Pericardium fibroblast (primary cell): ENCODE measurements around the gene TLK2. TPM values are rescaled to one million over a fixed set of nuclear protein-coding genes. Genes with fewer than 3 reads are reported as not detected.

Experiments
- total RNA-seq: library from RNA; depleted of rRNA; stranded (reverse); fragments of >200 nt; gene quantifications from 2 replicates; pipeline ENCODE4 v1.2.3, GENCODE V29; 2015

Gene TLK2
- total RNA-seq = 22.8 and 23.7 TPM in 2 replicates

DNA sequence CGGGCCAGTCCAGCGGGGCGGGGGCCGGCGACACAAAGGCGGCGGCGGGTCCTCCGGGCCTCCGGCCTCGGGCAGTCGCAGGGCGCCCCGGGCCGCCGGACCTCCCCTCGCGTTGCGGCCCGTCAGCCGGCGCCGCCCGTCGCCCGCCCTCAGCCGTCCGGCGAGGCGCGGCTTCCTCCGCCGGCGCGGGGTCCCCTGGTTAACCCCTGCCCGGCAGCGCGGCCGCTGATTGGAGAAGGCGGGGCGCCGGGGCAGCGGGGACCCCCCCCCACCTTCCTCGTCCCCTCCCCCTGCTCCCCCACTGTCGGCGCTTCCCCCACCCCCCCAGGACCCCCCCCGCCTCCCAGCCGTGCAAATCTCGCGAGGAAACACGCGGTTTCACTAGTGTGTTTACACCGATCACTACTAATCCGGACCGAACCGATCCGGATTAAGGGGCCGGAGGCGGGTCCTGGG, at the start of gene TLK2:
TSS of gene TLK2 (plus strand) at position 402 of the 456 bp plus-strand sequence. CDS start 2,301 bp downstream, outside the sequence.

DNA sequence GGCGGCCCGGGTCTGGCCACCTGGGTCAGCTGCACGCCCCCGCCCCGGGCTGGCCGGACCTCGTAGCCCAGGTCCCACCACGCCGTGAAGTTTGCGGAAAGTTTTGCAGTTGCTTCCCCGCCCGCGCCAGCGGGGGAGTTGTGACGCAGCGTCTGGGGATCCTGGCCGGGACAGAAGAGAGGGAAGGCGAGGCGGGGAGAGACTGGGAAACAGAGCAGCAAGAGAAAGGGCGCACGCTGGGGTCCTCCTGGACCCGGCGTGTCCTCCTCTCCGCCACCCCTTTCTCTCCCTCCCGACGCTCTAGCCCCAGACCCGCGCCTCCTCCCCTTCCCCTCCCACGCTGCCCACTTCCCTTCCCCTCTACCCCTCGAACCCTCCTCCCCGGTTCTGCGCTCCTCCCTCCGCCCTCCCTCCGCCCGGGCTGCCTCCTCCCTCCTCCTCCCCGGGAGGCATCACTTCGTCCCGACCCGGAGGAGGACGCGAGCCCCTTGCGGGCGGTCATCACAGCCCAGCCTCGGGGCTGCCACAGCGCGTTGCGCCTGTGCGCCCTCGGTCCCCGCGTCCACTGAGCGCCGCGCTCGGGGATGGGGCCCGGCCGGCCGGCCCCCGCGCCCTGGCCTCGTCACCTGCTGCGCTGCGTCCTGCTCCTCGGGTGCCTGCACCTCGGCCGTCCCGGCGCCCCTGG, 148.7 kb downstream of the TLK2 start, which contains the start of gene MRC2:
TSS of gene MRC2 (plus strand) at position 452 of the 685 bp plus-strand sequence. CDS start at position 585, 133 bp downstream.

Other genes starting within 250 kb of the TLK2 start
- gene EFCAB3, start 98.3 kb upstream of the TLK2 start, total RNA-seq = not detected in 2 replicates
- 9.9 and 14.4 TPM in 2 replicates for gene METTL2A, start 54.9 kb upstream of the TLK2 start, total RNA-seq
- 300 and 438 TPM in 2 replicates for gene MRC2, start 148.8 kb downstream of the TLK2 start, total RNA-seq